Activated CD4-positive, CD25-positive, alpha-beta regulatory T cell (primary cell): ENCODE measurements around the gene RPS6KA1.
"Not testable (repeated sequence)": the region's sequence is repeated elsewhere in the genome, so short reads cannot be mapped to it uniquely, and the experiment has no call there.

ENCODE experiments used
- DNase-seq, 4 experiments: peaks; one replicate each; lab custom pipeline; 2025; lab: John Stamatoyannopoulos, UW

The RPS6KA1 gene

GRCh38 chr1:26556111-26556510, 26.6 kb downstream of the RPS6KA1 start:
- DNase-seq = no peak

GRCh38 chr1:26557008-26557407, 27.4 kb downstream of the RPS6KA1 start:
- DNase-seq = no peak

GRCh38 chr1:26558685-26559048, 29.1 kb downstream of the RPS6KA1 start:
- DNase-seq = no peak

- no peak for DNase-seq
These were observed 30.8 kb downstream of the RPS6KA1 start for GRCh38 chr1:26560403-26560780.

GRCh38 chr1:26570287-26570686, 40.7 kb downstream of the RPS6KA1 start:
- no peak for DNase-seq

- DNase-seq = no peak
These were observed 41.8 kb downstream of the RPS6KA1 start for GRCh38 chr1:26571381-26571780.

GRCh38 chr1:26574018-26574417, 44.5 kb downstream of the RPS6KA1 start:
- no peak for DNase-seq

GRCh38 chr1:26574719-26575251, 45.2 kb downstream of the RPS6KA1 start:
- DNase-seq = no peak

- no peak for DNase-seq
These were observed 45.8 kb downstream of the RPS6KA1 start for GRCh38 chr1:26575348-26575747.

GRCh38 chr1:26578167-26578566, 48.6 kb downstream of the RPS6KA1 start:
- no peak for DNase-seq

- no peak for DNase-seq
These were observed 50.1 kb downstream of the RPS6KA1 start for GRCh38 chr1:26579681-26580111.

GRCh38 chr1:26580116-26580515, 50.6 kb downstream of the RPS6KA1 start:
- DNase-seq = no peak

GRCh38 chr1:26581287-26581651, 51.7 kb downstream of the RPS6KA1 start:
- no peak for DNase-seq

- DNase-seq = no peak
These were observed 52.7 kb downstream of the RPS6KA1 start for GRCh38 chr1:26582053-26582835.

- peak in 2 of 4 experiments; percentile 33 to 44 for DNase-seq
These were observed 53.4 kb downstream of the RPS6KA1 start for GRCh38 chr1:26582836-26583460.

- no peak for DNase-seq
These were observed 54.3 kb downstream of the RPS6KA1 start for GRCh38 chr1:26583646-26584485.

GRCh38 chr1:26584588-26584987, 55.0 kb downstream of the RPS6KA1 start:
- not testable (repeated sequence) for DNase-seq

- DNase-seq = no peak
These were observed 55.9 kb downstream of the RPS6KA1 start for GRCh38 chr1:26585471-26585870.

GRCh38 chr1:26593385-26593784, 63.8 kb downstream of the RPS6KA1 start:
- no peak for DNase-seq

- DNase-seq = not testable (repeated sequence)
These were observed 65.0 kb downstream of the RPS6KA1 start for GRCh38 chr1:26594593-26594992.

- DNase-seq = no peak
These were observed 68.1 kb downstream of the RPS6KA1 start for GRCh38 chr1:26597629-26598039.

GRCh38 chr1:26598890-26599289, 69.3 kb downstream of the RPS6KA1 start:
- no peak for DNase-seq
